IMR-90 (cell line): Measurements from ENCODE around the gene LTBP4. TPM values are rescaled to one million over a fixed set of nuclear protein-coding genes. Genes with fewer than 3 reads are reported as not detected.

Source experiments
- ATAC-seq: fragments of 200-7000 bp; cut with Tn5 transposase; 2 replicates; pipeline ENCODE4 v1.9.1; 2020; ENCODE audit warnings: low read depth, mild to moderate bottlenecking, moderate library complexity
- BruUV-seq: library from RNA; stranded (reverse); fragments of 400-500 nt; replicated peaks from 2 replicates; lab custom pipeline; 2021; lab: Mats Ljungman, UMichigan
- CTCF ChIA-PET: fragments of 300-600 bp; formaldehyde crosslinking; extraction: SDS; loops from one replicate; lab custom pipeline; 2021; ENCODE audit warnings: antibody characterized with exemption; lab: Yijun Ruan, JAX
- POLR2A ChIA-PET: fragments of 300-600 bp; sonication (Branson Sonifier 250); formaldehyde crosslinking; loops from one replicate; lab custom pipeline; 2022; ENCODE audit warnings: antibody characterized with exemption; ENCODE audit not compliant: unreplicated experiment; lab: Charles Lee
- DNase-seq: peaks from one replicate; pipeline ENCODE4 v3.0.0; 2013
- H2AFZ ChIP-seq: replicated peaks from 2 replicates; pipeline ENCODE3; 2013; ENCODE audit warnings: low read length, mild to moderate bottlenecking; ENCODE audit not compliant: poor library complexity
- H2AK5ac ChIP-seq: 2 replicates; pipeline ENCODE4 v1.6.1; 2013; ENCODE audit warnings: low read depth, low read length, inconsistent platforms
- H2AK9ac ChIP-seq: replicated peaks from 2 replicates; pipeline ENCODE3; 2013; ENCODE audit warnings: mild to moderate bottlenecking, low read depth, low read length, moderate library complexity; ENCODE audit not compliant: poor library complexity
- H2BK120ac ChIP-seq: 2 replicates; pipeline ENCODE4 v1.6.1; 2013; ENCODE audit warnings: low read depth, low read length, inconsistent platforms
- H2BK15ac ChIP-seq: 3 replicates; pipeline ENCODE4 v1.6.1; 2013; ENCODE audit warnings: low read depth, low read length, inconsistent platforms
- H2BK20ac ChIP-seq: 2 replicates; pipeline ENCODE4 v1.6.1; 2013; ENCODE audit warnings: low read depth, mild to moderate bottlenecking, inconsistent platforms, low read length, moderate library complexity
- H2BK5ac ChIP-seq: 2 replicates; pipeline ENCODE4 v1.6.1; 2013; ENCODE audit warnings: mild to moderate bottlenecking, low read depth, low read length, inconsistent platforms; ENCODE audit not compliant: poor library complexity, severe bottlenecking
- H3K14ac ChIP-seq: replicated peaks from 2 replicates; pipeline ENCODE4 v1.6.1; 2013; ENCODE audit warnings: low read depth, low read length, inconsistent platforms
- H3K18ac ChIP-seq: 2 replicates; pipeline ENCODE4 v1.6.1; 2013; ENCODE audit warnings: low read depth, low read length, control low read depth
- H3K23ac ChIP-seq: 2 replicates; pipeline ENCODE4 v1.6.1; 2013; ENCODE audit warnings: low read depth, low read length, inconsistent platforms
- H3K27ac ChIP-seq: 2 replicates; pipeline ENCODE4 v1.5.1; 2013; ENCODE audit warnings: mild to moderate bottlenecking, control low read depth, low read length; ENCODE audit not compliant: insufficient read depth
- H3K27me3 ChIP-seq: 2 replicates; pipeline ENCODE4 v1.6.1; 2013; ENCODE audit warnings: low read length; ENCODE audit not compliant: control insufficient read depth, insufficient read depth
- H3K36me3 ChIP-seq: 2 replicates; pipeline ENCODE4 v1.6.1; 2013; ENCODE audit warnings: low read length, mixed read lengths; ENCODE audit not compliant: control insufficient read depth, insufficient read depth
- H3K4ac ChIP-seq: 2 replicates; pipeline ENCODE4 v1.6.1; 2013; ENCODE audit warnings: low read depth, low read length, inconsistent platforms
- H3K4me1 ChIP-seq: 2 replicates; pipeline ENCODE4 v1.6.1; 2013; ENCODE audit warnings: low read length, mixed read lengths; ENCODE audit not compliant: control insufficient read depth, insufficient read depth
- H3K4me2 ChIP-seq: 2 replicates; pipeline ENCODE4 v1.6.1; 2013; ENCODE audit warnings: low read depth, mild to moderate bottlenecking, control low read depth, low read length, moderate library complexity
- H3K4me3 ChIP-seq: 2 replicates; pipeline ENCODE4 v1.5.1; 2013; ENCODE audit warnings: low read depth, mild to moderate bottlenecking, control low read depth, low read length, moderate library complexity; ENCODE audit not compliant: insufficient read depth
- H3K56ac ChIP-seq: 2 replicates; pipeline ENCODE4 v1.6.1; 2013; ENCODE audit warnings: low read length, inconsistent platforms; ENCODE audit not compliant: insufficient read depth; ENCODE audit errors: extremely low read depth
- H3K79me1 ChIP-seq, 2 experiments: 2 replicates each; pipeline ENCODE4 v1.6.1; 2013; ENCODE audit warnings: low read length in 2 of 2, inconsistent platforms in 1 of 2, low read depth in 1 of 2
- H3K9ac ChIP-seq: 2 replicates; pipeline ENCODE4 v1.6.1; 2013; ENCODE audit warnings: low read depth, low read length, control low read depth
- H3K9me1 ChIP-seq: 2 replicates; pipeline ENCODE4 v1.6.1; 2013; ENCODE audit warnings: low read length, inconsistent platforms; ENCODE audit not compliant: insufficient read depth
- H3K9me3 ChIP-seq: 2 replicates; pipeline ENCODE4 v1.6.1; 2013; ENCODE audit warnings: low read length; ENCODE audit not compliant: control insufficient read depth, insufficient read depth
- H4K20me1 ChIP-seq: 2 replicates; pipeline ENCODE4 v1.6.1; 2013; ENCODE audit warnings: low read length, inconsistent platforms; ENCODE audit not compliant: insufficient read depth
- H4K5ac ChIP-seq: 2 replicates; pipeline ENCODE4 v1.6.1; 2013; ENCODE audit warnings: mild to moderate bottlenecking, low read depth, low read length, control low read depth
- H4K8ac ChIP-seq, 2 experiments: 2 replicates each; pipeline ENCODE4 v1.6.1; 2013; ENCODE audit warnings: low read depth in 2 of 2, low read length in 2 of 2, control low read depth in 1 of 2, inconsistent platforms in 1 of 2
- H4K91ac ChIP-seq: 2 replicates; pipeline ENCODE4 v1.6.1; 2013; ENCODE audit warnings: low read depth, low read length, inconsistent platforms; ENCODE audit not compliant: insufficient read depth
- CEBPB ChIP-seq: IDR thresholded peaks from 2 replicates; pipeline ENCODE4 v1.6.1; 2012; ENCODE audit warnings: low read depth, low read length, improper control_type of control experiment
- CTCF ChIP-seq: conservative IDR thresholded peaks from 2 replicates; pipeline ENCODE4 v1.5.1; 2012; ENCODE audit warnings: mild to moderate bottlenecking, low read depth, low read length, improper control_type of control experiment
- NFE2L2 ChIP-seq: fragments of 150-350 bp; IDR thresholded peaks from 2 replicates; pipeline ENCODE4 v1.6.1; 2016; ENCODE audit warnings: low read depth, mild to moderate bottlenecking, low read length
- POLR2A ChIP-seq: IDR thresholded peaks from 2 replicates; pipeline ENCODE4 v1.6.1; 2012; ENCODE audit warnings: mild to moderate bottlenecking, low read depth, low read length
- RAD21 ChIP-seq: IDR thresholded peaks from 2 replicates; pipeline ENCODE4 v1.6.1; 2012; ENCODE audit warnings: low read length, improper control_type of control experiment
- RFX5 ChIP-seq: IDR thresholded peaks from 2 replicates; pipeline ENCODE4 v1.8.0; 2012; ENCODE audit warnings: low read depth, mild to moderate bottlenecking, low read length, moderate library complexity
- WGBS, 2 experiments: methylation state at CpG; one replicate each; pipeline versions ENCODE4 v1.1.5 to v1.1.7; 2013; ENCODE audit warnings: missing lambda C conversion rate in 2 of 2; ENCODE audit not compliant: insufficient read length in 1 of 2; ENCODE audit errors: extremely low coverage in 2 of 2; 5-methylcytosine and 5-hydroxymethylcytosine counted together
- dilution Hi-C: fragments of 300-500 bp; cut with HindIII; formaldehyde crosslinking; loops from one replicate; pipeline ENCODE4 v1.14.3; 2018; ENCODE audit warnings: low sequenced_read_pairs; ENCODE audit not compliant: unreplicated experiment
- in situ Hi-C: fragments of 300-500 bp; cut with MboI; formaldehyde crosslinking; loops from 3 replicates; pipeline ENCODE4 v1.14.3; 2019; ENCODE audit warnings: low sequenced_read_pairs, inconsistent platforms, mixed read lengths
- intact Hi-C: fragments of 100-400 bp; cut with micrococcal nuclease; formaldehyde crosslinking; loops from 2 replicates; pipeline ENCODE4 v1.10.0; 2022
- polyA plus RNA-seq, 3 experiments: library from polyadenylated mRNA; depleted of rRNA; stranded (reverse); fragments of >200 nt; gene quantifications; 2 replicates each; pipeline ENCODE4 v1.2.3, GENCODE V29; 2012; ENCODE audit warnings: low replicate concordance in 1 of 3
- total RNA-seq: library from RNA; depleted of rRNA; stranded (reverse); fragments of >200 nt; gene quantifications from 2 replicates; pipeline ENCODE4 v1.2.3, GENCODE V29; 2012

The LTBP4 gene
- total and polyA plus RNA-seq, 2 of the 4 experiments (the other 2 are of a cell fraction) = 14.7 to 70.3 TPM

DNA sequence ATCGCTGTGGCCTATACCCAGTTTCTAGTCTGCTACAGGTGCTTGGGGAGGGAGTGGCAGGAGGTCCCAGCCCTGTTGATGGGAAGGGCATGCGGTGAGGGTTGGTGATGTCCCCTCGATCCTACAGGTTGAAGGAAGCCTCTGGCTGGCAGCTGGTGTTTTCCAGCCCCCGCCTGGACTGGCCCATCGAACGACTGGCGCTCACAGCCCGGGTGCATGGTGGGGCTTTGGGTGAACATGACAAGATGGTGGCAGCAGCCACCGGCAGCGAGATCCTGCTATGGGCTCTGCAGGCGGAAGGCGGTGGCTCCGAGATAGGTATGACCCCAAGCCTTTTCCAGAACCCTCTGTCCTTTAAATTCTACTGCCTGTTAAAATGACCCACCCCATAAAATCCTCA, 20.6 kb upstream of the LTBP4 start:
- no peaks in the 10 kb centered on the region; the same call in 1 of the 2 replicates for H4K20me1 ChIP-seq
- ATAC-seq (no peak), DNase-seq (no peak)
- no peak overlapping the region for H2AFZ ChIP-seq
- no peak overlapping the region for H4K8ac ChIP-seq
- 97% methylated on average over 8 of the region's 13 CpGs; no CpG with 5 or more reads in 1 of the 2 experiments for WGBS, 2 experiments
- no peak overlapping the region for H3K27ac ChIP-seq
- no peak overlapping the region for H2BK15ac ChIP-seq
- no peak overlapping the region for H2BK120ac ChIP-seq
- H4K5ac ChIP-seq = no peak overlapping the region
- H3K56ac ChIP-seq = no peak overlapping the region
- no peak overlapping the region for H3K4ac ChIP-seq
- no peak overlapping the region for H3K4me2 ChIP-seq
- H2AK5ac ChIP-seq = no peak overlapping the region
- H3K9me3 ChIP-seq = no peaks in the 10 kb centered on the region
- ChIA-PET CTCF (no interaction called here), POLR2A (no interaction called here)
- in situ Hi-C loops = no loop called here
- no peaks in the 10 kb centered on the region for H3K27me3 ChIP-seq
- H2BK5ac ChIP-seq = no peak overlapping the region
- H3K4me3 ChIP-seq = no peak overlapping the region
- H4K91ac ChIP-seq = no peak overlapping the region
- TF ChIP-seq POLR2A (no peak), NFE2L2 (no peak), RFX5 (no peak), CEBPB (no peak), RAD21 (no peak), CTCF (no peak)
- no TSS peak for BruUV-seq
- peaks cover 8% of the 10 kb centered on the region; the same call in 1 of the 2 replicates for H3K9me1 ChIP-seq
- no peak overlapping the region for H2AK9ac ChIP-seq
- H3K23ac ChIP-seq = no peak overlapping the region
- intact Hi-C loops = no loop called here
- H3K18ac ChIP-seq = no peak overlapping the region
- H3K9ac ChIP-seq = no peak overlapping the region
- no peak overlapping the region for H2BK20ac ChIP-seq
- no peak overlapping the region for H3K14ac ChIP-seq
- dilution Hi-C loops = no loop called here
- peaks cover 34% of the 10 kb centered on the region for H3K36me3 ChIP-seq
- peaks cover 4% of the 10 kb centered on the region for H3K4me1 ChIP-seq
- peaks cover 5 to 19% of the 10 kb centered on the region in 2 experiments; a peak in 2 of 4 replicates for H3K79me1 ChIP-seq
